NCI-H2196 treated with DMSO at 0.1 percent for 48 hours (cell line): ENCODE data around the gene GPR78.
"Not testable (repeated sequence)": the region's sequence is repeated elsewhere in the genome, so short reads cannot be mapped to it uniquely, and the experiment has no call there.

ENCODE experiments used
- DNase-seq: peaks from one replicate; lab custom pipeline; 2025; ENCODE audit not compliant: unreplicated experiment; lab: John Stamatoyannopoulos, UW

GPR78 gene

GRCh38 chr4:8614365-8615193 lies 34.4 kb downstream of the GPR78 start:
- no peak for DNase-seq

- no peak for DNase-seq
Observed at GRCh38 chr4:8615366-8615765, 35.2 kb downstream of the GPR78 start.

- no peak for DNase-seq
Observed at GRCh38 chr4:8615921-8616787, 36.0 kb downstream of the GPR78 start.

- DNase-seq: no peak
Observed at GRCh38 chr4:8616831-8617230, 36.6 kb downstream of the GPR78 start.

GRCh38 chr4:8617486-8618040 lies 37.4 kb downstream of the GPR78 start:
- no peak for DNase-seq

GRCh38 chr4:8618421-8618820 lies 38.2 kb downstream of the GPR78 start:
- DNase-seq: no peak

GRCh38 chr4:8618961-8619720 lies 38.9 kb downstream of the GPR78 start:
- no peak for DNase-seq

- DNase-seq: not testable (repeated sequence)
Observed at GRCh38 chr4:8621135-8621534, 40.9 kb downstream of the GPR78 start.

GRCh38 chr4:8624601-8625272 lies 44.5 kb downstream of the GPR78 start:
- not testable (repeated sequence) for DNase-seq

GRCh38 chr4:8630240-8630905 lies 50.2 kb downstream of the GPR78 start:
- DNase-seq: not testable (repeated sequence)

GRCh38 chr4:8631896-8632295 lies 51.7 kb downstream of the GPR78 start:
- DNase-seq: not testable (repeated sequence)

- not testable (repeated sequence) for DNase-seq
Observed at GRCh38 chr4:8634773-8635172, 54.6 kb downstream of the GPR78 start.

- DNase-seq: not testable (repeated sequence)
Observed at GRCh38 chr4:8635897-8636554, 55.8 kb downstream of the GPR78 start.
